ENCODE data around the gene TMEM52. TPM values are rescaled to one million over a fixed set of nuclear protein-coding genes. Genes with fewer than 3 reads are reported as not detected.
"Not testable (repeated sequence)": the region's sequence is repeated elsewhere in the genome, so short reads cannot be mapped to it uniquely, and the experiment has no call there.

Gene TMEM52
- polyA plus RNA-seq, 1 of the 3 experiments (the other 2 are of a cell fraction), result 4.8 TPM

DNA sequence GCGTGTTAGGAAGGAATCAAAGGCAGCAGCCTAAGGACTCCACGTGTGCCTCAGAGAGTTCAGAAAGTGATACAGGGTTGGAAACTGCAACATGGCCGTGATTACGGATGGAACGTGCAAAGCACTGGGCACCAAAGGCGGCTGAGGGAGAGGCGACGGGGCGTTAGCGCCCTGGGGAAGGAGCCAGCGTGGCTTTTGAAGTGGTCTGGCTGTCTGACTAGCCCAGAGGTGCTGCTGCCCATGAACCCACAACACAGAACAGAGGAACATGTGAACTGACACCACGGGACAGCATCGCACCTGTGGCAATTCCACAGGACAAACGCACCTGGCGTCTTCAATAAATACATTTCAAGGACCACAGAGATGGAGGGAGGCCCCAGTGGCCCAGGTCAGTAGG lies 18.0 kb upstream of the TMEM52 start:
- no peak overlapping the region for H2AFZ ChIP-seq (ENCODE audit: low read depth)
- H3K27me3 ChIP-seq (ENCODE audit: insufficient read depth), result no peaks in the 10 kb centered on the region
- 41% methylated on average over 9 of the region's 15 CpGs for WGBS (ENCODE audit: low lambda C conversion rate)
- H3K4me2 ChIP-seq, result no peak overlapping the region
- peaks cover 12% of the 10 kb centered on the region for H3F3A ChIP-seq (replicated peaks; ENCODE audit: insufficient read depth)
- H3K9ac ChIP-seq, result no peak overlapping the region
- TF ChIP-seq GATA2 (CRISPR knock-in tag; IDR thresholded peaks at IDR 0.05), result no peak
- TF ChIP-seq, protein P1, sequence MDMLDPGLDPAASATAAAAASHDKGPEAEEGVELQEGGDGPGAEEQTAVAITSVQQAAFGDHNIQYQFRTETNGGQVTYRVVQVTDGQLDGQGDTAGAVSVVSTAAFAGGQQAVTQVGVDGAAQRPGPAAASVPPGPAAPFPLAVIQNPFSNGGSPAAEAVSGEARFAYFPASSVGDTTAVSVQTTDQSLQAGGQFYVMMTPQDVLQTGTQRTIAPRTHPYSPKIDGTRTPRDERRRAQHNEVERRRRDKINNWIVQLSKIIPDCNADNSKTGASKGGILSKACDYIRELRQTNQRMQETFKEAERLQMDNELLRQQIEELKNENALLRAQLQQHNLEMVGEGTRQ (IDR thresholded peaks at IDR 0.05; ENCODE audit: borderline replicate concordance, low read depth, low read length), result no peak
- TF ChIP-seq SMC3 (IDR thresholded peaks at IDR 0.05; ENCODE audit: low read depth, low read length), result no peak
- TF ChIP-seq FOXJ3 (CRISPR knock-in tag; IDR thresholded peaks at IDR 0.05), result no peak
- TF ChIP-seq RAD21 (IDR thresholded peaks at IDR 0.05; ENCODE audit: low read length), result no peak
- no peak for TF ChIP-seq FOSL2 (IDR thresholded peaks at IDR 0.05; ENCODE audit: borderline replicate concordance, low read depth)
- no peak for TF ChIP-seq TAF1 (IDR thresholded peaks at IDR 0.05; ENCODE audit: borderline replicate concordance, low read depth, low read length)
- no peak for TF ChIP-seq EZH2phosphoT487 (IDR thresholded peaks at IDR 0.05; ENCODE audit: borderline replicate concordance, low read depth)
- no peak overlapping the region for H3K4me3 ChIP-seq (ENCODE audit: low read depth in 2 of 2, low read length in 1 of 2)
- no peaks in the 10 kb centered on the region for H4K20me1 ChIP-seq (ENCODE audit: insufficient read depth)
- no peaks in the 10 kb centered on the region for H3K9me2 ChIP-seq
- ChIA-PET POLR2A (no interaction called here), CTCF (interaction anchor here (1.3 kb wide), 1 partner anchor 112 kb away, joined by 3 read pairs; no protein-coding TSS in a partner anchor)
- H3K4me1 ChIP-seq (ENCODE audit: control insufficient read depth in 1 of 2, insufficient read depth in 2 of 2, low read depth in 1 of 2, low read length in 1 of 2), result no peaks in the 10 kb centered on the region
- no peak overlapping the region for H3K27ac ChIP-seq (ENCODE audit: low read depth in 2 of 2, low read length in 1 of 2)
- DNase-seq, result no peak
- no peaks in the 10 kb centered on the region for H3K79me2 ChIP-seq (ENCODE audit: insufficient read depth)
- H3K36me3 ChIP-seq (replicated peaks in 1 of 2; ENCODE audit: control insufficient read depth in 1 of 2, insufficient read depth in 2 of 2, low read length in 1 of 2), result no peaks in the 10 kb centered on the region
- H3K9me3 ChIP-seq, result no peaks in the 10 kb centered on the region

DNA sequence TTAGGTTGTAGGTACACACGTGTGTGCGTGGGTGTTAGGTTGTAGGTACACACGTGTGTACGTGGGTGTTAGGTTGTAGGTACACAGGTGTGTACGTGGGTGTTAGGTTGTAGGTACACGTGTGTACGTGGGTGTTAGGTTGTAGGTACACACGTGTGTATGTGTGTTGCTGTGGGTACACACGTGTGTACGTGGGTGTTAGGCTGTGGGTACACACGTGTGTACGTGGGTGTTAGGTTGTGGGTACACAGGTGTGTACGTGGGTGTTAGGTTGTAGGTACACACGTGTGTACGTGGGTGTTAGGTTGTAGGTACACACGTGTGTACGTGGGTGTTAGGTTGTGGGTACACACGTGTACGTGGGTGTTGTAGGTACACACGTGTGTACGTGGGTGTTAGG lies 15.8 kb upstream of the TMEM52 start:
- DNase-seq; H3K4me3 ChIP-seq (ENCODE audit: low read depth in 2 of 2, low read length in 1 of 2); H3K9me2 ChIP-seq; H3K27me3 ChIP-seq (ENCODE audit: insufficient read depth); H3K4me2 ChIP-seq; H3K9ac ChIP-seq; H3K36me3 ChIP-seq (replicated peaks in 1 of 2; ENCODE audit: control insufficient read depth in 1 of 2, insufficient read depth in 2 of 2, low read length in 1 of 2); H3K27ac ChIP-seq (ENCODE audit: low read depth in 2 of 2, low read length in 1 of 2); H3K79me2 ChIP-seq (ENCODE audit: insufficient read depth); H3K4me1 ChIP-seq (ENCODE audit: control insufficient read depth in 1 of 2, insufficient read depth in 2 of 2, low read depth in 1 of 2, low read length in 1 of 2); H3K9me3 ChIP-seq; POLR2A ChIA-PET; H4K20me1 ChIP-seq (ENCODE audit: insufficient read depth); H2AFZ ChIP-seq (ENCODE audit: low read depth): not testable (repeated sequence)
- CTCF ChIA-PET, result interaction anchor here (1.2 to 1.4 kb wide), 2 partner anchors 26 to 110 kb away, joined by 3 to 7 read pairs; no protein-coding TSS in a partner anchor
- H3F3A ChIP-seq (replicated peaks; ENCODE audit: insufficient read depth), result peaks cover 12% of the 10 kb centered on the region
- 73% methylated on average over 18 of the region's 21 CpGs for WGBS (ENCODE audit: low lambda C conversion rate)

DNA sequence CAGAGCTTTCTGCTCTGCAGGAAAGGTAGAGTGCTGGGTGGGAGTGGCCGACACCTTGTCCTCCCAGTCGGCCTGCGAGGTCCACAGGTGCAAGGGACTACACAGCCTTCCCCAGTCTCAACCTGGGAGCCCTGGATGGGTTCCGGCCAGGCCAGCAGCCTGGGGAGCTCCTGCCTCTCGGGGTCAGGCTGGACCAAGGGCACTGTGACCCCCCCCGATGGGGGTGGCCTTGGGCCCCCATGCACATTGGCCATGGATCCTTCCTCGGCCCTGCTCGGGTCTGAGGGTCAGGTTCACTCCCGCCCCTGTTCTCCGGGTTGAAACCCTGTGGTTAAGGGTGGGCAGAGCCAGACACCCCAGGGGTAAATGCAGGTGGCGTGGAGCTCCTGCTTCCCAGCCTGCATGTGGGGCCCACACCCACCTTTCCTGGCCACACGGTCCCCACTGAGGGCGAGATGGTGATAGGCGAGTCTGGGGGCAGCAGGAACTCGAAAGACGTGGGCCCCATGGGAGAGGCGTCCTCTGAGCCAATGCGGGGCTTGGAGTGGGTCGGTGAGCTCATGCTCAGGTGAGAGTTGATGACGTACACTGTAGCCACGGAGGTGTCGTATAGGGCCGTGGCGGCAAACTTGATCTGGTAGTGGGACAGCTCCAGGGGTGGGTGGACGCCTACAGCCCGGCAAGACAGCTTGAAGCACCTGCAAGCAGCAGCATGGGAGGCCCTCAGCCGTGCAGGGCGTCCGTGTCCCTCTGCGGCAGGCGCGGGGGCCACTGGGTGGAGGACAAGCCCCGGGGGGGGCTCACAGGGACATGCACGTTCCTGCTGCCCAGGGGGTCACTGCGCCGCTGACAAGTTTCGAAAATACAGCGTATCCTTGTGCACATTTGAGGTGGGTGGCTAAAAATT lies 10.8 kb upstream of the TMEM52 start:
- ChIA-PET POLR2A (no interaction called here), CTCF (interaction anchor here (1.0 to 1.4 kb wide), 3 partner anchors 14 to 117 kb away, joined by 3 to 8 read pairs (median 5); no protein-coding TSS in a partner anchor)
- Histone ChIP-seq H3K4me1 (ENCODE audit: control insufficient read depth in 1 of 2, insufficient read depth in 2 of 2, low read depth in 1 of 2, low read length in 1 of 2) (no peaks in the 10 kb centered on the region), H3K4me2 (no peak overlapping the region), H3K4me3 (ENCODE audit: low read depth in 2 of 2, low read length in 1 of 2) (no peak overlapping the region), H3K9me2 (no peaks in the 10 kb centered on the region), H3K36me3 (replicated peaks in 1 of 2; ENCODE audit: control insufficient read depth in 1 of 2, insufficient read depth in 2 of 2, low read length in 1 of 2) (no peaks in the 10 kb centered on the region), H3F3A (replicated peaks; ENCODE audit: insufficient read depth) (peaks cover 12% of the 10 kb centered on the region), H3K27ac (ENCODE audit: low read depth in 2 of 2, low read length in 1 of 2) (no peak overlapping the region), H3K9ac (no peak overlapping the region), H3K27me3 (ENCODE audit: insufficient read depth) (no peaks in the 10 kb centered on the region), H4K20me1 (ENCODE audit: insufficient read depth) (no peaks in the 10 kb centered on the region), H3K9me3 (no peaks in the 10 kb centered on the region), H2AFZ (ENCODE audit: low read depth) (no peak overlapping the region), H3K79me2 (ENCODE audit: insufficient read depth) (no peaks in the 10 kb centered on the region)
- TF ChIP-seq TCF12 (IDR thresholded peaks at IDR 0.05), result no peak
- TF ChIP-seq EZH2phosphoT487 (IDR thresholded peaks at IDR 0.05; ENCODE audit: borderline replicate concordance, low read depth), result no peak
- TF ChIP-seq FOXJ3 (CRISPR knock-in tag; IDR thresholded peaks at IDR 0.05), result no peak
- no peak for TF ChIP-seq RCOR1 (IDR thresholded peaks at IDR 0.05; ENCODE audit: low read length)
- TF ChIP-seq GATA2 (CRISPR knock-in tag; IDR thresholded peaks at IDR 0.05), result no peak
- TF ChIP-seq YY1 (IDR thresholded peaks at IDR 0.05; ENCODE audit: low read depth), result no peak
- no peak for TF ChIP-seq RFX5 (IDR thresholded peaks at IDR 0.05; ENCODE audit: low read length)
- TF ChIP-seq NRF1 (IDR thresholded peaks at IDR 0.05; ENCODE audit: low read depth, low read length), result no peak
- TF ChIP-seq POLR2AphosphoS5 (IDR thresholded peaks at IDR 0.05; ENCODE audit: low read depth, low read length), result no peak
- no peak for TF ChIP-seq EP300 (IDR thresholded peaks at IDR 0.05; ENCODE audit: borderline replicate concordance in 1 of 2, low read depth in 1 of 2, low read length in 1 of 2)
- TF ChIP-seq CHD2 (IDR thresholded peaks at IDR 0.05; ENCODE audit: low read length, partially characterized antibody), result no peak
- no peak for TF ChIP-seq TAF1 (IDR thresholded peaks at IDR 0.05; ENCODE audit: borderline replicate concordance, low read depth, low read length)
- TF ChIP-seq MEF2A (IDR thresholded peaks at IDR 0.05; ENCODE audit: borderline replicate concordance, low read depth), result no peak
- no peak for TF ChIP-seq SIN3A (IDR thresholded peaks at IDR 0.05; ENCODE audit: borderline replicate concordance, low read depth, low read length)
- 82% methylated on average over 25 of the region's 38 CpGs for WGBS (ENCODE audit: low lambda C conversion rate)
- no peak for DNase-seq

Data from SK-N-SH (cell line).